Measurements from ENCODE around the gene ANGPTL2.

The ANGPTL2 gene

GRCh38 chr9:127124792-127125191, 2.4 kb upstream of the ANGPTL2 start:
- Histone ChIP-seq H3K36me3 (ENCODE audit: control insufficient read depth, insufficient read depth, low read length) (no peaks in the 10 kb centered on the region), H3K27ac (ENCODE audit: low read depth, low read length) (no peak overlapping the region), H3K4me3 (ENCODE audit: low read depth, low read length) (no peak overlapping the region), H3K4me1 (ENCODE audit: control insufficient read depth, insufficient read depth, low read length) (peaks cover 28% of the 10 kb centered on the region), H3K27me3 (ENCODE audit: control insufficient read depth, insufficient read depth, low read length) (peaks cover 10% of the 10 kb centered on the region; the same call in 1 of the 2 replicates), H3K9ac (ENCODE audit: low read length) (no peak overlapping the region), H3K9me3 (ENCODE audit: control insufficient read depth, insufficient read depth, low read depth, low read length) (no peaks in the 10 kb centered on the region)

GRCh38 chr9:127124111-127124531, 1.7 kb upstream of the ANGPTL2 start:
- Histone ChIP-seq H3K4me3 (ENCODE audit: low read depth, low read length) (no peak overlapping the region), H3K9me3 (ENCODE audit: control insufficient read depth, insufficient read depth, low read depth, low read length) (no peaks in the 10 kb centered on the region), H3K27ac (ENCODE audit: low read depth, low read length) (no peak overlapping the region), H3K36me3 (ENCODE audit: control insufficient read depth, insufficient read depth, low read length) (0 out of 2 replicates have a peak, but pooled peaks cover 2% of the 10 kb centered on the region), H3K9ac (ENCODE audit: low read length) (no peak overlapping the region), H3K27me3 (ENCODE audit: control insufficient read depth, insufficient read depth, low read length) (peaks cover 10% of the 10 kb centered on the region; the same call in 1 of the 2 replicates), H3K4me1 (ENCODE audit: control insufficient read depth, insufficient read depth, low read length) (peaks cover 29% of the 10 kb centered on the region)

GRCh38 chr9:127123064-127123890, 842 bp upstream of the ANGPTL2 start:
- peaks cover 10% of the 10 kb centered on the region; the same call in 1 of the 2 replicates for H3K27me3 ChIP-seq (ENCODE audit: control insufficient read depth, insufficient read depth, low read length)
- peak overlapping the region; percentile 66 for H3K4me3 ChIP-seq (ENCODE audit: low read depth, low read length)
- H3K27ac ChIP-seq (ENCODE audit: low read depth, low read length): no peak overlapping the region
- H3K9me3 ChIP-seq (ENCODE audit: control insufficient read depth, insufficient read depth, low read depth, low read length): no peaks in the 10 kb centered on the region
- 0 out of 2 replicates have a peak, but pooled peaks cover 2% of the 10 kb centered on the region for H3K36me3 ChIP-seq (ENCODE audit: control insufficient read depth, insufficient read depth, low read length)
- peak overlapping the region; percentile 39 for H3K9ac ChIP-seq (ENCODE audit: low read length)
- peaks cover 36% of the 10 kb centered on the region for H3K4me1 ChIP-seq (ENCODE audit: control insufficient read depth, insufficient read depth, low read length)

GRCh38 chr9:127121628-127122175, 733 bp downstream of the ANGPTL2 start:
- Histone ChIP-seq H3K4me1 (ENCODE audit: control insufficient read depth, insufficient read depth, low read length) (peaks cover 40% of the 10 kb centered on the region), H3K4me3 (ENCODE audit: low read depth, low read length) (peak overlapping the region; percentile 66), H3K27ac (ENCODE audit: low read depth, low read length) (no peak overlapping the region), H3K27me3 (ENCODE audit: control insufficient read depth, insufficient read depth, low read length) (peaks cover 10% of the 10 kb centered on the region; the same call in 1 of the 2 replicates), H3K9ac (ENCODE audit: low read length) (peak overlapping the region; percentile 59), H3K36me3 (ENCODE audit: control insufficient read depth, insufficient read depth, low read length) (0 out of 2 replicates have a peak, but pooled peaks cover 2% of the 10 kb centered on the region), H3K9me3 (ENCODE audit: control insufficient read depth, insufficient read depth, low read depth, low read length) (no peaks in the 10 kb centered on the region)

- H3K36me3 ChIP-seq (ENCODE audit: control insufficient read depth, insufficient read depth, low read length): 0 out of 2 replicates have a peak, but pooled peaks cover 2% of the 10 kb centered on the region
- peaks cover 40% of the 10 kb centered on the region for H3K4me1 ChIP-seq (ENCODE audit: control insufficient read depth, insufficient read depth, low read length)
- no peak overlapping the region for H3K9ac ChIP-seq (ENCODE audit: low read length)
- peaks cover 10% of the 10 kb centered on the region; the same call in 1 of the 2 replicates for H3K27me3 ChIP-seq (ENCODE audit: control insufficient read depth, insufficient read depth, low read length)
- H3K9me3 ChIP-seq (ENCODE audit: control insufficient read depth, insufficient read depth, low read depth, low read length): no peaks in the 10 kb centered on the region
- H3K27ac ChIP-seq (ENCODE audit: low read depth, low read length): no peak overlapping the region
- no peak overlapping the region for H3K4me3 ChIP-seq (ENCODE audit: low read depth, low read length)
These were observed 3.1 kb downstream of the ANGPTL2 start for GRCh38 chr9:127119320-127119709.

- no peaks in the 10 kb centered on the region for H3K9me3 ChIP-seq (ENCODE audit: control insufficient read depth, insufficient read depth, low read depth, low read length)
- no peak overlapping the region for H3K27ac ChIP-seq (ENCODE audit: low read depth, low read length)
- no peak overlapping the region for H3K4me3 ChIP-seq (ENCODE audit: low read depth, low read length)
- peaks cover 36% of the 10 kb centered on the region for H3K4me1 ChIP-seq (ENCODE audit: control insufficient read depth, insufficient read depth, low read length)
- H3K27me3 ChIP-seq (ENCODE audit: control insufficient read depth, insufficient read depth, low read length): peaks cover 10% of the 10 kb centered on the region; the same call in 1 of the 2 replicates
- 0 out of 2 replicates have a peak, but pooled peaks cover 2% of the 10 kb centered on the region for H3K36me3 ChIP-seq (ENCODE audit: control insufficient read depth, insufficient read depth, low read length)
- no peak overlapping the region for H3K9ac ChIP-seq (ENCODE audit: low read length)
These were observed 3.7 kb downstream of the ANGPTL2 start for GRCh38 chr9:127118597-127119319.

DNA sequence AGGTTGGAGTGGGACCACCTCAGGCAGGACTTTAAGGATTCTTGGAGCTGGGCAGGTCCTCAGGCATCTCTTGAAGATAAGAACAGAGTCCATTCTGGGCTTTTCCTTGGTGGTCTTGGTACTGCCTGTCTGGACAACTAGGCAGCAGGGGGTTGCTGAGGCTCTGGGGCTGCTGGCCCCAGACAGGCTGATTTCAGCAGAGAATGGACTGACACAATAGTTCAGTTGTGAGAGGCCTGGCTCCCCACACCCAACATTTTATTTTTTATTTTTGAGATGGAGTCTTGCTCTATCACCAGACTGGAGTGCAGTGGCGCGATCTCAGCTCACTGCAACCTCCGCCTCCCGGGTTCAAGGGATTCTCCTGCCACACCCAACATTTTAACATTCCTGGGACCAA, 4.6 kb downstream of the ANGPTL2 start:
- Histone ChIP-seq H3K4me3 (ENCODE audit: low read depth, low read length) (no peak overlapping the region), H3K4me1 (ENCODE audit: control insufficient read depth, insufficient read depth, low read length) (peaks cover 31% of the 10 kb centered on the region), H3K9ac (ENCODE audit: low read length) (no peak overlapping the region), H3K36me3 (ENCODE audit: control insufficient read depth, insufficient read depth, low read length) (0 out of 2 replicates have a peak, but pooled peaks cover 2% of the 10 kb centered on the region), H3K9me3 (ENCODE audit: control insufficient read depth, insufficient read depth, low read depth, low read length) (no peaks in the 10 kb centered on the region), H3K27me3 (ENCODE audit: control insufficient read depth, insufficient read depth, low read length) (no peaks in the 10 kb centered on the region), H3K27ac (ENCODE audit: low read depth, low read length) (no peak overlapping the region)

- H3K4me3 ChIP-seq (ENCODE audit: low read depth, low read length): no peak overlapping the region
- 0 out of 2 replicates have a peak, but pooled peaks cover 2% of the 10 kb centered on the region for H3K36me3 ChIP-seq (ENCODE audit: control insufficient read depth, insufficient read depth, low read length)
- no peak overlapping the region for H3K27ac ChIP-seq (ENCODE audit: low read depth, low read length)
- no peaks in the 10 kb centered on the region for H3K27me3 ChIP-seq (ENCODE audit: control insufficient read depth, insufficient read depth, low read length)
- peaks cover 32% of the 10 kb centered on the region for H3K4me1 ChIP-seq (ENCODE audit: control insufficient read depth, insufficient read depth, low read length)
- no peak overlapping the region for H3K9ac ChIP-seq (ENCODE audit: low read length)
- no peaks in the 10 kb centered on the region for H3K9me3 ChIP-seq (ENCODE audit: control insufficient read depth, insufficient read depth, low read depth, low read length)
These were observed 5.5 kb downstream of the ANGPTL2 start for GRCh38 chr9:127116957-127117356.

- Histone ChIP-seq H3K27ac (ENCODE audit: low read depth, low read length) (no peak overlapping the region), H3K27me3 (ENCODE audit: control insufficient read depth, insufficient read depth, low read length) (no peaks in the 10 kb centered on the region), H3K4me1 (ENCODE audit: control insufficient read depth, insufficient read depth, low read length) (peaks cover 32% of the 10 kb centered on the region), H3K9me3 (ENCODE audit: control insufficient read depth, insufficient read depth, low read depth, low read length) (no peaks in the 10 kb centered on the region), H3K36me3 (ENCODE audit: control insufficient read depth, insufficient read depth, low read length) (0 out of 2 replicates have a peak, but pooled peaks cover 2% of the 10 kb centered on the region), H3K4me3 (ENCODE audit: low read depth, low read length) (no peak overlapping the region), H3K9ac (ENCODE audit: low read length) (no peak overlapping the region)
These were observed 6.2 kb downstream of the ANGPTL2 start for GRCh38 chr9:127116088-127116726.

GRCh38 chr9:127114606-127115005, 7.8 kb downstream of the ANGPTL2 start:
- peaks cover 34% of the 10 kb centered on the region for H3K4me1 ChIP-seq (ENCODE audit: control insufficient read depth, insufficient read depth, low read length)
- no peaks in the 10 kb centered on the region for H3K27me3 ChIP-seq (ENCODE audit: control insufficient read depth, insufficient read depth, low read length)
- H3K9me3 ChIP-seq (ENCODE audit: control insufficient read depth, insufficient read depth, low read depth, low read length): no peaks in the 10 kb centered on the region
- no peak overlapping the region for H3K4me3 ChIP-seq (ENCODE audit: low read depth, low read length)
- H3K27ac ChIP-seq (ENCODE audit: low read depth, low read length): no peak overlapping the region
- H3K9ac ChIP-seq (ENCODE audit: low read length): no peak overlapping the region
- 0 out of 2 replicates have a peak, but pooled peaks cover 2% of the 10 kb centered on the region for H3K36me3 ChIP-seq (ENCODE audit: control insufficient read depth, insufficient read depth, low read length)

Data from HUES6 (cell line).